ENCODE results near the gene PEAK1. TPM values are rescaled to one million over a fixed set of nuclear protein-coding genes. Genes with fewer than 3 reads are reported as not detected.
A peak's percentile ranks its signal among the peaks of the same experiment; 100 is the strongest.

PEAK1 gene
- polyA plus RNA-seq, 1 donor (not counting 4 experiments of a cell fraction or from before 2014, with no cell fraction given), result 5.9 TPM

DNA sequence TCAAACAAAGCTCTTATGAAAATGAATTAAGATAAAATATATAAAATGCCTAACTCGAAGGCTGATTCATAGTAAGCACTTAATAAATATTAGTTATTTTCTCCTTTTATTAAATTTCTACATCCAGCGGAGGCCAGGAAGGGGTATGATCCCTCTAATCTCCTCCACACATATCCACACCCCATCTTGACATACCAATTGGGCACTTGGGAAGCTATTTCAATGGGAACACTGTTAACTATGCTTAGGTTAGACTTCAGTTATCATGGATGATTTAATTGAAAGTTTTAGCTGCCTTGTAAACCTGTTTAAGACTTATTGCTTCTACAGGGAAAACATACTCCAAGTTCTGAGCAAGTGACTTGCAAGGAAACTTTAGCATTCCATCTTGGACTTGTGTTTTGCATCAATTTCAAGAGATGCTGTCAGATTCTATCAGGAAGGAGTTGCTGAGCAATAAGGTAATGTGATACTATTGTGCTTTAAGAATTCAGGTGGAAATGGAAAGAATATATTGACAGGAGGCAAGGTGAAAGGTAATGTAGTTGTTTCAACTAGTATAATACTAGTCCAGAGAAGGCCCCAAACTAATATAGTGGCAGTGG lies 228.6 kb downstream of the PEAK1 start:
- no peaks in the 10 kb centered on the region for H3K36me3 ChIP-seq (ENCODE audit: control insufficient read depth in 2 of 2, extremely low read depth in 1 of 2, insufficient read depth in 2 of 2, low read length in 2 of 2)
- H3K4me2 ChIP-seq (ENCODE audit: control insufficient read depth, extremely low read depth, insufficient read depth, low read depth, low read length), result no peak overlapping the region
- peaks cover 7% of the 10 kb centered on the region for H3K4me1 ChIP-seq (ENCODE audit: control insufficient read depth, extremely low read depth, insufficient read depth, low read length)
- H3K9me3 ChIP-seq (ENCODE audit: control insufficient read depth, low read depth, low read length), result no peaks in the 10 kb centered on the region
- H3K27me3 ChIP-seq (ENCODE audit: control insufficient read depth, extremely low read depth, insufficient read depth, low read length), result no peaks in the 10 kb centered on the region
- no peak for FAIRE-seq
- H4K20me1 ChIP-seq (ENCODE audit: control insufficient read depth, extremely low read depth, insufficient read depth, low read length), result no peaks in the 10 kb centered on the region
- no peaks in the 10 kb centered on the region for H3K9me1 ChIP-seq (ENCODE audit: control insufficient read depth, extremely low read depth, insufficient read depth, low read length)
- no peaks in the 10 kb centered on the region for H3K79me2 ChIP-seq (ENCODE audit: control insufficient read depth, insufficient read depth, low read length)
- dilution Hi-C loops (cut with MboI; ENCODE audit: extremely low pct_ligation_motif_present, low sequenced_read_pairs), result no loop called here
- no peak overlapping the region for H2AFZ ChIP-seq (ENCODE audit: control insufficient read depth, low read length)
- no peak overlapping the region for H3K4me3 ChIP-seq (ENCODE audit: control insufficient read depth in 2 of 3, extremely low read depth in 1 of 3, insufficient read depth in 2 of 3, low read depth in 1 of 3, low read length in 3 of 3)
- no peak overlapping the region for H3K9ac ChIP-seq (ENCODE audit: control insufficient read depth, extremely low read depth, insufficient read depth, low read length)
- no peak for DNase-seq (ENCODE audit: low read depth, low spot score)
- TF ChIP-seq, protein P1, sequence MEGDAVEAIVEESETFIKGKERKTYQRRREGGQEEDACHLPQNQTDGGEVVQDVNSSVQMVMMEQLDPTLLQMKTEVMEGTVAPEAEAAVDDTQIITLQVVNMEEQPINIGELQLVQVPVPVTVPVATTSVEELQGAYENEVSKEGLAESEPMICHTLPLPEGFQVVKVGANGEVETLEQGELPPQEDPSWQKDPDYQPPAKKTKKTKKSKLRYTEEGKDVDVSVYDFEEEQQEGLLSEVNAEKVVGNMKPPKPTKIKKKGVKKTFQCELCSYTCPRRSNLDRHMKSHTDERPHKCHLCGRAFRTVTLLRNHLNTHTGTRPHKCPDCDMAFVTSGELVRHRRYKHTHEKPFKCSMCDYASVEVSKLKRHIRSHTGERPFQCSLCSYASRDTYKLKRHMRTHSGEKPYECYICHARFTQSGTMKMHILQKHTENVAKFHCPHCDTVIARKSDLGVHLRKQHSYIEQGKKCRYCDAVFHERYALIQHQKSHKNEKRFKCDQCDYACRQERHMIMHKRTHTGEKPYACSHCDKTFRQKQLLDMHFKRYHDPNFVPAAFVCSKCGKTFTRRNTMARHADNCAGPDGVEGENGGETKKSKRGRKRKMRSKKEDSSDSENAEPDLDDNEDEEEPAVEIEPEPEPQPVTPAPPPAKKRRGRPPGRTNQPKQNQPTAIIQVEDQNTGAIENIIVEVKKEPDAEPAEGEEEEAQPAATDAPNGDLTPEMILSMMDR (optimal IDR thresholded peaks at IDR 0.05 in 1 of 3, IDR thresholded peaks at IDR 0.05 in 1 of 3, conservative IDR thresholded peaks at IDR 0.05 in 1 of 3; ENCODE audit: extremely low read depth in 1 of 3, insufficient read depth in 2 of 3, low read length in 3 of 3), result no peak
- no peak for TF ChIP-seq EZH2 (IDR thresholded peaks at IDR 0.05; ENCODE audit: low read length)
- H3K27ac ChIP-seq (ENCODE audit: control insufficient read depth, insufficient read depth, low read length), result no peak overlapping the region

DNA sequence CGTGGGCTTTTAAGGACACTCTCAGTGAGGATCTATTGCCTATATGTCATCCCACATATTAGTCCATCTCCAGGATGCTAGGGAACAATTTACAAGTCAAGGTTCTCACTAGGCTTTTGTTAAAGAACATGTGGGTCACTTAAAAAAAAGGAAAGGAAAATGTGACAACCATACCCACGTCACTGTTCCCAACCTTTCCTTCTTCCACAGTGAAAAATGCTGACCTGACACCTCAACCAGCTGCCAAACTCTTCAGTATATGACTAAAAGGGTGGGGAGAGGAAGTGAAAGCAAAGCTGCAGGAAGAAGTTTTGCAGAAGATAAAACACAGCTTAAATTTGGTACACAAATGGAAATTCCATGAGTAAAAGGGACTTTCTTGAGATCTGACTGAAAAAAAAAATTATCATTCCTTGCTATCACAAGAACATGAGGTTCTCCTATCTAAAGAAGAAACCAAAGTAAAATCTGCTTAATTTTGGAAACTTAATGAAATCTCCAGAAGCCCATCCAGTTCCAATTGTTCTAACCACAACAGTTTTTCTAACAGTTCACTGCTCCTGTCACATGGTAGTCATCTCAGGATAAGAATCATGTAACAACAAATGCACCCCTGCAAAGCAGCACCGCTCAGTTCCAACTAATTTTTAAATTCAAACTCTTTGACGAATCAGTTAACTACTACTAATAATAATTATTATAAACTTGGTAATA lies 232.0 kb downstream of the PEAK1 start:
- H3K36me3 ChIP-seq (ENCODE audit: control insufficient read depth in 2 of 2, extremely low read depth in 1 of 2, insufficient read depth in 2 of 2, low read length in 2 of 2), result no peaks in the 10 kb centered on the region
- dilution Hi-C loops (cut with MboI; ENCODE audit: extremely low pct_ligation_motif_present, low sequenced_read_pairs), result no loop called here
- no peaks in the 10 kb centered on the region for H3K27me3 ChIP-seq (ENCODE audit: control insufficient read depth, extremely low read depth, insufficient read depth, low read length)
- H3K4me2 ChIP-seq (ENCODE audit: control insufficient read depth, extremely low read depth, insufficient read depth, low read depth, low read length), result peak overlapping the region; percentile 20
- no peak overlapping the region for H3K4me3 ChIP-seq (ENCODE audit: control insufficient read depth in 2 of 3, extremely low read depth in 1 of 3, insufficient read depth in 2 of 3, low read depth in 1 of 3, low read length in 3 of 3)
- no peak overlapping the region for H2AFZ ChIP-seq (ENCODE audit: control insufficient read depth, low read length)
- FAIRE-seq, result peak; percentile 23
- TF ChIP-seq, protein P1 (optimal IDR thresholded peaks at IDR 0.05 in 1 of 3, IDR thresholded peaks at IDR 0.05 in 1 of 3, conservative IDR thresholded peaks at IDR 0.05 in 1 of 3; ENCODE audit: extremely low read depth in 1 of 3, insufficient read depth in 2 of 3, low read length in 3 of 3), result no peak
- TF ChIP-seq EZH2 (IDR thresholded peaks at IDR 0.05; ENCODE audit: low read length), result no peak
- no peaks in the 10 kb centered on the region for H3K79me2 ChIP-seq (ENCODE audit: control insufficient read depth, insufficient read depth, low read length)
- peaks cover 7% of the 10 kb centered on the region for H3K4me1 ChIP-seq (ENCODE audit: control insufficient read depth, extremely low read depth, insufficient read depth, low read length)
- H4K20me1 ChIP-seq (ENCODE audit: control insufficient read depth, extremely low read depth, insufficient read depth, low read length), result no peaks in the 10 kb centered on the region
- no peaks in the 10 kb centered on the region for H3K9me1 ChIP-seq (ENCODE audit: control insufficient read depth, extremely low read depth, insufficient read depth, low read length)
- DNase-seq (ENCODE audit: low read depth, low spot score), result no peak
- no peak overlapping the region for H3K27ac ChIP-seq (ENCODE audit: control insufficient read depth, insufficient read depth, low read length)
- H3K9me3 ChIP-seq (ENCODE audit: control insufficient read depth, low read depth, low read length), result no peaks in the 10 kb centered on the region
- H3K9ac ChIP-seq (ENCODE audit: control insufficient read depth, extremely low read depth, insufficient read depth, low read length), result no peak overlapping the region

Measured in keratinocyte (primary cell).